Middle frontal gyrus (tissue), 1 donor: Measurements from ENCODE around the gene HECW1.
"Not testable (repeated sequence)": the region's sequence is repeated elsewhere in the genome, so short reads cannot be mapped to it uniquely, and the experiment has no call there.

Source experiments
- DNase-seq: peaks from one replicate; pipeline ENCODE4 v3.0.0-alpha.2; 2015; ENCODE audit warnings: low spot score; ENCODE audit errors: extremely low spot score

Gene HECW1

DNA sequence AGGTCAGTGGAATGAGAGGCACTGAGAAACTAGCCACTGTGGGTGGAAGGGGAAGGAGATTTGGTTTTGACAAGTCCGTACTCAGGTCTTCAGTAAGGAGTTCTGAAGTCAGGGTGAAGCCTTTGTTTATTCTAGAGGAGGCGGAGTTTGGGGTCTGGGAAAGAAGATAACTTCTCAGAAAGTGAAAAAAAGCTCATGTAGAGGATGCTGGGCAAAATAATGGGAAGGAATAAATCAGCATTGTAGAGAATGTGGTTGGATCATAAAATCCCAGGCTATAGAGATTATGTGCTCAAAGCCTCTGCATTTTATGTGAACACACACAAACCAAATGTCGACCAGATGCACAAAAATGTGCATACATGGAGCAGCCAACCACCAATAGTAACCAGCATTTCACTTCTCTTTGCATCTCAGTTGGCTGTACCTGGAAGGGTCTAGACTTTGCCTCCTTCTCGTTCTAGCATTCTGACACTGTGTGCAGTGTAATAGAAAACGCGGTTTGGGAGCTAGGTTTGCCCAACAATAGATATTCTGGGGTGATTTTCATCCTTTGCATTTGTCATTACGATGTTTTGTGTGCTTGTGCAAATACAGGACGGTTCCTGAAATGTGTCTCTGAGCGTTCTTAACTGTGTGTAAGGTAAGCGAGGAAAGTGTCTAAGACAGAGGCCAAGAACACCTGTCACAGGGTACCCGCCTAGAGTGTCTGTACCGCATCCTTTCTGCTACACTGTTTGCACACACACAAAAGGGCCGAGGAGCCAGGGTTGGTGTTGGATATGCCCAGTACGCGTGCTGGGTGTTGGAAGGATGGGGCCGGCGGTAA lies 603 bp upstream of the HECW1 start:
- no peak for DNase-seq

DNA sequence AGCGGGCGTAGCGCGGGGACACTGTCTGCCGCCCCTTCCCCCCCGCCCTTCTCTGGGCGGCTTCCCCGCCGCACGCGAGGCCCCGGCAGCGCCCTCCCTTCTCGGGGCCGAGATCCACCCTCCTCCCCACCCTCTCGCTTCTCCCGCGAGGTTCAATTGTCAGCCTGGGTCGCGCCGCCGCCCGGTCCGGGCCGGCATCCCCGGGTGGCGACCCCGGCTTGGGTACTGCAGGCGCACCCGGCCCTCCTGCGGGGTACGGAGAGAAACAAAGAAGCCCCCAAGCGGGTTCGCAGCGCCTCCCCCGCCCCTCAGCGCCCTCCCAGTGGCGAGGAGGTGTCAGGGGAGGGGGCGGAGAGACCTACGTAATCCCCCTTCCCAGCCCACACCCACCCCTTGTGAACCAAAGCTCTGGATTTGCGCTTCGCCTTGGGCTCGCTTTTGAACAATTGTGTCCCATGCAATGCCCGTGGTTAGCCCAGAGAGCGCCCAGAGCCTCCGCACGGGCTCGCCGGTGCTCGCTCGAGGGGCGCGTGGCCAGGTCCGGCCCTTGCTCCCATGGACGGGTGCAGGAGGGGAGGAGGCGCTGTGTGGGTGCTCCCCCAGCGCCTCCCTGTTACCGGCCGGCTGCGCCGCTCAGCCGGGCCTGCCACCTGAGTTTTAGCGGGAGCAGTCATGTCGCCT lies 634 bp downstream of the HECW1 start:
- no peak for DNase-seq

DNA sequence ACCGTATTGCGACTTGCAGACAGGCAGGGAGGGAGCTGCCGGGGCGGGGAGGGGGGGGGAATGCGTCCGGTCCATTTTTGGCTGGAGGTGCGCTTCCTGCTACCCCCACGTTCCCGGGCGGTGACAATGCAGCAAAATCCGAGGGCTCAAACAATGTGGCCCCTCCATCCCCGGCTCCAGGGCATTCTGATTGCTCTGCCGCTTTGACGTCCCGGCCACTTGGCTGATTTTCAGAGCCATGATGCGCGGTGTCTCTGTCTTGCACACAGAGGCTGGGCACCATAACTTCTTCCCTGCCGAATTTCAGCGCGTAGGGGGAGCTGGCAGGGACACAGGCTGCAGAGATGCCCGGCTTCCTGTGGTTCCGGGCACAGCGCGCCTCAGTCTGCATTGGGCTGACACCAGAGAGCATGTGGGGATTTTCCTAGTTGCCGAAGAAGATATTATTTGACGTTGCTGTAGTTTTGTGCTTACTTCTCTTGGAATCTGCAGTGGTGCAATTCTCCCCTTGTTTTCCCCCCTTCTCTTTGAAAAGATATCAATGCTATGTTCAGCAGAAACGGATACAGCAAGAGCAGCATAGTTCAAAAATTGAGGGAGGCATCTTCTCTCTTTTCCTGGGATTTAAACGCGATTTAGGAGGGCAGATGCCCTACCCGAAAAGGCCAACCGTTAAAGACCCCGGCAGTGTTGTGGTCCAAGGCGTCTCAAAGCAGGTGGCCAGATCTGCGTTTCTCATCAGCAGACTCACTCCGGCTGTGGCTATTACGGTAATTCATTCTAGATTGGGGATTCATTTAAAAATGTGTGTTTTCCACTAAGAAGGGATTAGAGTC lies 1.4 kb downstream of the HECW1 start:
- DNase-seq: no peak

DNA sequence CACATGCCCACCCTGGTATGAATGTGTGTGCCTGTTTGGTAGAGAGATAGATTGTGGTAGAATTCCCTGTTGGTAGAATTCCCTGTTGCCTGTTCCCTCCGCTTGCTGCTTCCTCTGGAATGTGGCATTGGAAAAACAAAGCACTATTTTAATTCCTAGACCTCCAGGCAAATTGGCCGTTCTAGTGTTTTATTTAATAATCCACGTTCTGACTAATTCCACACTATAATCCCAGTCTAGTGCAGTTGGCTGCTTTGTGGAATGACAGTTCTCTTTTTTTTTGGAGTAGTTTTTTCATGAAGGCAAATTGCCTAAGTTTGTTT lies 2.0 kb downstream of the HECW1 start:
- no peak for DNase-seq

DNA sequence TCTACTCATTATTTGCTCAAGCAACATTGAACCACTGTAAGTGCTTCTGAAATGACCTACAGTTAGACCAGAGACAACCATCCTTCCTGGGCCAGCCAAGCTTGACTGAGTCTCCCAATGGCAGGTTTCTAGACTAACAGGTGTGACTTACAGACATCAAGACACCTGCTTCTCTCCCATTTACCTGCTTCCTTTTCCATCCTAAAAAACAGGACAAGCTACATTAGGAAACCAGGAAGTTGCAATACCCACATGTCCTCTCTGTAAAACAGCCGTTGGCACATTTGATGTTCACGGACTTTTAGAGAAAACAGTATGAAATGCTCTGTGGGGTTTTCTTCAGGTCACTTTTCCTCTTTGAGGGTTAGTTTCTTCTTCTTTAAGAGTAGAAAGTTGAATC lies 4.0 kb downstream of the HECW1 start:
- no peak for DNase-seq

DNA sequence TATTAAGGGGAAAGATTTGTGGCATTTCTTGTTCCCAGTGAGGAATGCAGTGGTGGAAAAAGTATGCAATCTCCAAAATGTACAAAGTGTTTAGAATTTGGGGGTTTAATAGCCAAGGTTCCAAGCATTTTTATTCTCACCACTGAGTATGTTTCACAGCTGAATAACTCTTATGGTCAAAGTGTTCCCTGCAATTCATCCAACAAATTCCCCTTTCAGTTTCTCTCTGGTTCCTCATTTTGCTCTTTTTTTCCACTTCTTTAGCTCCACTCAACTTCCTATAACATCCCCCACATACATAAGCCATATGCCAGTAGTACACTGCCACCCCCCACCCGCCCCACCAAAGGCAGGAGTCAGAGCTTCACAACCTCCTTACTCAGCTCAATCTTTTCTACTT lies 4.6 kb downstream of the HECW1 start:
- DNase-seq: no peak

DNA sequence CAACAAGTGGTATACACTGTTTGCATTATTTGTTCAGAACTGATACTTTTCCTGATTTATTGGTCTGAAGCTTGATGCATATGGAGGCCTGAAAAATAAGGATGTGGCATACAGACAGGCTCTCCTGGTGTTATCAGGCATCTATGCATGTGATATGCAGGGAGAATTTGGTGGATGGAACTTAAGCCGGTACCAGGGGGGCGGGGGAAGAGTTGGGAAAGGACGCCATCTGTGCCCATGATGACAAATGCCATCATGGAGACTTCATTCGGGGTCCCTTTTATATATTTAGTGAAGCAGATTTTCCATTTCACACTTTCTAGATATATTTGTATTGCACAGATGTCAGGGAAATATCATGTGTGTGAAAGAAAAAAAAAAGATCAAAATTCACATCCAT lies 5.4 kb downstream of the HECW1 start:
- no peak for DNase-seq

DNA sequence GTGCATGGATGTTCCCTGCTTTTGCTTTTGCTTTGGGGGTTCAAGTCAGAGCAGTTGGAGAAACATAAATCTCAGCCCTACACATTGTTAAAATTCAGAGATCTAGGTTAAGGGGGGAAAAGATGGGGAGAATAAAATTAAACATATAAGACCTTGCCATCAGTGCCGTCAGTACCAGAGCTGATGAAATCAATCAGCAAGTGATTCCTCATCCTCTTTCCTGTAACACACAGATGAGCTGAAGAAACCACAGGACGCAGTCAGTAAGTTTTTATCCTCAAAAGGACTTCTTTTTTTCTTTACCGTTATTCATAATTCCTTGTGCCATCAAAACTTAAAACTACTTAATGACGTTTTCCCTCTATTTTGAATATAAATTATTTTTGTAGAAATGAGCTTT lies 5.9 kb downstream of the HECW1 start:
- no peak for DNase-seq

DNA sequence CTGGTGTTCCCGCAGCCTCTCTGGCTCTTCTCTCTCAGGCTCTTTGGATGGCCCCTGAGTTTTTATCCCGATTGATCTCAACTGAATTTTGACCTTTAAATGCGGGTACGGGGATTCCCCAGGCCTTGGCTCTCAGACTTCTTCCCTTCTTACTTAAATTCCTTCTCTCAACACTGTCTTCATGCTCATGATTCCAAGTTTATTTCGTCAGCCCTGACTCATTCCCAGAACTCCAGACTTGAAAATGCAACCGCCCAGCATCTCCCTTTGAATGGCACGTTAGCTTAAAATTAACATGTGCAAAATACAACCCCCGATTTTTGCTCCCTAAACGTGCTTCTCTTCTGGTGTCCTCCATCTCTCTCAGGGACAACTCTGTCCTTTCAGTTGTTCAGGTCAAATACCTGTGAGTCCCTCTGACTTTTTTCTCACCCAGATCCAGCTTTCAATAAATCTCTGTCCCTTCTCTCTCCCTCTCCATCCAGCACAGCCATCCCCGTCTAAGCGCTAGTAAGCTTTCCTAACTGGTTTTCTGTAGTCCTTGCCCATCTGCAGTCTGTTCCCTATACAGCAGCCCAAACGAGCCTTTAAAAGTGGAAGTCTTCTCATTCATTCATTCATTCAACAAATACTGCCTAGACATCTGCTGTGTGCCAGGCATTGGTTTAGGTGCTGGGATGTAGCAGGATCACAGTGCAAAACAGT lies 7.1 kb downstream of the HECW1 start:
- no peak for DNase-seq

DNA sequence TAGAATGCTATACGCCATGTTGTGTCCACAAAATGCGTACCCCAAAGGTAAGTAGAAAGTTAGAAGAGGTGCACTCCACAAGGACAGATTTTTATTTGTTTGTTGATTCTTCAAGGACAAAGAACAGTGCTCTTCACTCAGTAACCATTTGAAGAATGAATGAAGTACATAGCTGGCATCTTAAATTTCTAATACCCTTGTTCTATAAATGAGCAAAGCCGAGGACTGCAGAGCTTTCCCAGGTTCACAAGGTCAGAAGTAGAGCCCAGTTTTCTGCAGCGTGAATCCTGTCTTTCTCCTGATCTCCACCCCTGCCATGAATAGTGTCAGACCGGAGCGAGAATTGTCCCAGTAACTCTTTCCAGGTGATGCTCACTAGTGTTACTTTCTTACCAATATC lies 9.5 kb downstream of the HECW1 start:
- no peak for DNase-seq

DNA sequence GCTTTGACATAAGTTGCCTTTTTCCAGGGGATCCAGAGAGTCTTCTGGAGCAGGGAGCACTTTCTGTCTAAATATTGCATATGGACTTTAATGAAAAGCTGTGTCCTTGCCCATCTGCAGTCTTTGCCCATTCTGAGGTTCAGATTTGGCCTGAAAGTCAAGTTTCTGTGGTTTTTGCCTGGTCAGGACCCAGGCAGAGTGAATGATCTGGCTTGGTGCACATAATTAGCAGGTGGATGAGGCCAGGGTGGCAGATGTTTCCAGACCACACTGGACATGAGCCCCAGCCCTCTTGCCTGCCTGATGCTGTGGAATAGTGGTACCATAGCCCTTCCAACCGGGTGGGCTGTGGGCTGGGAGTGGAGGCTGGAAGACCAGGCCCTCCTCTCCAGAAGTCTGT lies 11.0 kb downstream of the HECW1 start:
- DNase-seq: no peak

DNA sequence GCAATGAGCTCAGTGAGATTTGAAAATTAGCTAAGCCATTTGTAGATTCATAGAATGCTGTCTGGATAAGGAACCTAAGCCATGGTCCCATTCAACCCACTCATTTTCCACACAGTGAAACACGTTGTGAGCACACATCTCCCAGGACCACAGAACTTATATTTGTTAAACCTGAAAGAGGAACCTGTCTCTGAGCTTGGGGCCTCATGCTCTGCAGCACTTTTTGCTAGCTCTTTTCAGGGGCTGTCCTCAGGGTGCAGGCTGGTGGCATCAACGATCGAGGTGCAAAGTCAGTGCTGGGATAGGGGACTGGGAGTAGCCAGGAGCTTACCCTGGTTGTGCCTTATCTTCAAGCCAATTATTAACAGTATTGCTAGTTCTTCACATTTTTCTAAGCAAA lies 11.9 kb downstream of the HECW1 start:
- no peak for DNase-seq

DNA sequence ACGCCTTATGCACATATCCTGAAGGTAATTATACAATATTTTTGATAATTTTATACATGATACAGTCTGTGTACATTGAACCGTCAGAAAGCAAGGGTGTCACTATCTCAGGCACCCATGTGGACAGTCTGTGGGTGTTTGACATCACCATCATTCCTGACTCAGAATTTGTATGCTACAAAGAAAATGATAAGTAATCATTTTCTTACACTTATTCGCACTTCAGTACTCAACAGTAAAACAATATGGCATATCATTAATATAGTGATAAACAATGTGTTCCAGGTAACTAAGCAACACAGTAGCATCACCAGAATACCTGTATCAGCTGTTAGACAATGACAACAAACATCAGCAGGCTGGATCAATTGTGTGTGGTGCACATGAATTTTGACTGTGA lies 17.9 kb downstream of the HECW1 start:
- no peak for DNase-seq

DNA sequence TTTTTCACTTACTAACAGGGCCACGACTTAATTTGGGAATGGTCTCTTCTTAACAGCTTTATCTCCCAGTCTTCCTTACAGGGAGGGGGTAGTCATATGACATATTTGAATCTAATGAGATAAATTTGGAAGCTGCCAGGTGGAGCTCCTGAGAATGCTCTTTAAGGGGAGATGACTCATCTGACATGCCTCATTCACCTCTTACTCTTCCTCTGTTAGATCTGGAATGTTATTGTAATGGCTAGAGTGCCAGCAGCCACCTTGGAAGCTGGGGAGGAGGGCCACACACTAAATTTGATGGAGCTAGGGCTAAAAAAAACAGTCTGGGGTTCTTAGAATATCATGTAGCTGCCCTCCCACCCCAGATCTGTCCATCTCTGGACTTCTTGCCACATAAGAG lies 22.7 kb downstream of the HECW1 start:
- DNase-seq: no peak

DNA sequence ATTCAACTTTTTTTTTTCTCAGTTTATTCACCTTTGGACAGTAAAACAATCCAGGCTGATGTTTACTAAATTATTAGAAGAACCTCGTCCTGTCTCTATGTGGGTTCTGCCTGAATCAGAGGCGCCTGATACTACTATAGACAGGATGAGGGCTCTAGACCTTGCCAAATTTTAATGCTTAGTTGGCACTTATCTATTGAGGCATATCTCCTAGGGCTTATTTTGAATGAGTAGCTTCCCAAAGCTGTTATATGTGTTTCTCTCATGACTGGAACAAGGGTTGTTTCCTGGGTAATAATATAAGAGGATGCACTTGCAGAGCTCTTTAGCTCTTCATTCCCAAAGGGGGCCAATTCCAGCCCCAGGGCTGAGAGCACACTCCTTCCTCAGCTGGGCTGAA lies 23.6 kb downstream of the HECW1 start:
- DNase-seq: no peak

DNA sequence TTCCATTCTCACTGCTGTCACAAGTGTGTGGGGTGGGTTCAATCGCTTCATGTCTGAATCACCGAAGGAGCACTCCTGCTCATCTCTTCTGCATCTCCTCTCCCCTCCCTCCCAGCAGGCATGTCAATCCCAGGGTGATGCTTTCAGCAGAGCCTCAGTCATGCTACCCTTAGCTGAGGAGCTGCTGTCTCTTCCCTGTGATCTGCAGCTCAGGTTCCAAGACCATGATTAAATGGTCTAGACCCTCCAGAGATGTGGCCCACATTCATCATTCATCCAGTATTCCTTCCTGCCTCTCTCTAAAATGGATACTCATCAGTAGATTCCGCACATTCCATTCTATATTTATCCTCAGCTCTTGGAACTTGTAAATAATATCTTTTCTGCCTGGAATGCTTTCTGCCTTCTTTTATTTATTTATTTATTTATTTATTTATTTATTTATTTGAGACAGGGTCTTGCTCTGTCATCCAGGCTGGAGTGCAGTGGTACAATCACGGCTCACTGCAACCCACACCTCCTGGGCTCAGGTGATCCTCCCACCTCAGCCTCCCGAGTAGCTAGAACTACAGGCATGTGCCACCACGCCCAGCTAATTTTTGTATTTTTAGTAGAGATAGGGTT lies 24.8 kb downstream of the HECW1 start:
- not testable (repeated sequence) for DNase-seq

DNA sequence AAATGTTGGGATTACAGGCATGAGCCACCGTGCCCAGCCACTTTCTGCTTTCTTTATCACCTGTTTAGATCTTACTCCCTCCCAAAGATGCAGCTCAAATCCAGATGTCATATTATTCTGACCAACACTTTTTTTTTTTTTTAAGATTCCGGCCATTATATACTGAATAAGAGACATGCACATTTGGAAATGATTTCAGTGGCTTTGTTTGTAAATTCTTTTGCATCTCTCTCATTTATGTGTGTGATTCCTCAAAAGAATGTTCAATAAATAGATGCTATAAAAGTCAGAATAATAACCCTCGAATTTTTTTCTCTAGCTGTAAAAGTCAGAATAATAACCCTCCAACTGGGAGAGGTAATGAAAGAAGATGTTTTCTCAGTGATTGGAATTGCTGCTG lies 25.4 kb downstream of the HECW1 start:
- DNase-seq: no peak

DNA sequence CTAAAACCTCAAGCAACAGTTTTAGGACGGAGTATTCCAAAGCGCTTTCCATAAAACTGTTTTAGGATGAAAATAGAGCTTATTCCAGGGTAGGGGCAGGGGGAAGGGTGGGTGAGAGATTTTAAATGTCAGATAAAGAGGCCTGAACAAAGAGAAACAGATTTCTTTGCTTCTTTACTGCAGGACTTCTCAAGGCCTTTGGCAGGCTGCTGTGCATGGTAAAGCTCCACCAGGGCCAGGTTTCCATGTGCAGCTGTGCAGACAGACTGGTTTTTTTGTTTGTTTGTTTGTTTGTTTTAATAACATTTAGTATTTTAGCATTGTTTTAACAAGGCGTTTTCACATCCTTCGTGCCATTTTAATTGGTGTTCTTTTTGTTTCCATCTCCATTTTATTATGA lies 26.3 kb downstream of the HECW1 start:
- DNase-seq: no peak

DNA sequence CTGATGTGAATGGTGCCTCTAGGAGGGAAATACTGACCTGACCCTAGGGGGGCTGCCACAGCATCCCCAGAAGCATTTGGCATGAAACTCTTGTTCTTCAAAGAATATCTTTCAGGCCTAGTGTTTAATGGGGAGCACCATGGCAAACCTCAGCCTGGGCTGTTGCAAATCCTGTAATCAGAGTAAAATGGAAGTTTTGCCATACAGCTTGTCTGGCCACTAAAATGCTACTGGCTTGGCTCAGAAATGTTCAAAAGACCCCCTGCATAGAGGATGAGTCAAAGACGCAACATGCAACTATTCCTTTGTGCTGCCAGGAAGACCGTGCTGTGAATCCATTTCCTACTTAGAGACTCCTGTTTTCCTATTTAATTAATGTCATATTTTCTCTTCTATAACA lies 26.7 kb downstream of the HECW1 start:
- no peak for DNase-seq

DNA sequence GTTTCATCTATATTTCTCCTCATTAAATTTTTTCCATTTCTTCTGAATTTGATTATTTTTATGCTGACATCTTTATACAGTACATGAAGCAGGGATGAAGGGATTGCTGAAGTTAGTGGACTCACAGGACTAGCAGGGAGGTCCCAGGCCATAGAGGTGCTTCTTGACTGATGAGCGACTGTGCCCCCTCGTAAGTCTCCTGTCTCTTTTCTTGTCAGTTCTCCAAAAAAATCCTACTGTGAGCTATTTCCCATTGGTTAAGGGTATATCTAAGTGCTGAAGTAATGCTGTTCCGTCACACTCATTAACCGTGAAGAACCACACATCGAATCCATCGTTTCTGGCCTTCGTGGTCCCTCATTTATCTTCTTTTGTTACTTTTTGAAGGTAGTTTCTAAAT lies 27.7 kb downstream of the HECW1 start:
- no peak for DNase-seq

DNA sequence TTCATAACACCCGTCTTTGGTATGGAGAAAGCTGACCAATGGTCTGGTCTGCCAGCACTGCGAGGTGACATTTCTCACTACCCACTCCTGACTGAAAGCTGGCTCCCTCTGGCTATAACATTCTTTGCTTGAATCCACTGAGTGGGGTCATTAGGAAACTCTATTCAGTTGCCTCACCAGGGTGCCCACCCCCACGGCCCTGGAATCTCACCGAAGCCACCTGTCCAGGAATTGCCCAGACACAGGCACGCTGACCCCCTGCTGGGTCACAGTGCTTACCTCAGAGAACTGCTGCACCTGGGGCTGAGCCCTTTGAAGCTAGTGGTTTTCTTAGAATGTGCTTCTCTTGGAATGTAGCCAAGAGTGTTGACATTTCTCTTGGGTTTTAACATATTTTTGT lies 28.6 kb downstream of the HECW1 start:
- DNase-seq: no peak
